T-helper 2 cell treated with Interferon-gamma antibody and Interleukin-4, amounts not matched to agents 5 μg/mL and 100 μg/mL, for 36 hours (primary cell): ENCODE results near the gene CNTN4.

ENCODE experiments used
- DNase-seq: peaks from one replicate; pipeline ENCODE4 v3.0.0; 2021; ENCODE audit warnings: low spot score
- H3K27ac Mint-ChIP-seq: one replicate; pipeline ENCODE4 v1.8.0; 2021; ENCODE audit warnings: mild to moderate bottlenecking, mixed read lengths
- H3K27me3 Mint-ChIP-seq: one replicate; pipeline ENCODE4 v1.8.0; 2021; ENCODE audit warnings: low read depth, mixed read lengths
- H3K36me3 Mint-ChIP-seq: one replicate; pipeline ENCODE4 v1.8.0; 2021; ENCODE audit warnings: low read depth, mixed read lengths
- H3K4me1 Mint-ChIP-seq: one replicate; pipeline ENCODE4 v1.8.0; 2021; ENCODE audit warnings: low read depth, mixed read lengths
- H3K4me3 Mint-ChIP-seq: one replicate; pipeline ENCODE4 v1.8.0; 2022; ENCODE audit warnings: mild to moderate bottlenecking, moderate library complexity, mixed read lengths
- H3K9me3 Mint-ChIP-seq: one replicate; pipeline ENCODE4 v1.8.0; 2021; ENCODE audit warnings: mixed read lengths

The CNTN4 gene

GRCh38 chr3:2180634-2181033, 82.0 kb downstream of the CNTN4 start:
- DNase-seq = no peak
- H3K27me3 Mint-ChIP-seq = no peaks in the 10 kb centered on the region
- H3K4me3 Mint-ChIP-seq = no peak overlapping the region
- H3K9me3 Mint-ChIP-seq = peaks cover 4% of the 10 kb centered on the region
- no peak overlapping the region for H3K27ac Mint-ChIP-seq
- H3K36me3 Mint-ChIP-seq = no peaks in the 10 kb centered on the region
- no peaks in the 10 kb centered on the region for H3K4me1 Mint-ChIP-seq

GRCh38 chr3:2198776-2199279, 100.2 kb downstream of the CNTN4 start:
- no peak for DNase-seq
- no peak overlapping the region for H3K27ac Mint-ChIP-seq
- no peaks in the 10 kb centered on the region for H3K27me3 Mint-ChIP-seq
- no peaks in the 10 kb centered on the region for H3K4me1 Mint-ChIP-seq
- H3K36me3 Mint-ChIP-seq = no peaks in the 10 kb centered on the region
- H3K4me3 Mint-ChIP-seq = no peak overlapping the region
- no peaks in the 10 kb centered on the region for H3K9me3 Mint-ChIP-seq

GRCh38 chr3:2204054-2204453, 105.4 kb downstream of the CNTN4 start:
- no peak for DNase-seq
- H3K4me3 Mint-ChIP-seq = no peak overlapping the region
- H3K27ac Mint-ChIP-seq = no peak overlapping the region
- no peaks in the 10 kb centered on the region for H3K9me3 Mint-ChIP-seq
- H3K36me3 Mint-ChIP-seq = no peaks in the 10 kb centered on the region
- no peaks in the 10 kb centered on the region for H3K4me1 Mint-ChIP-seq
- H3K27me3 Mint-ChIP-seq = no peaks in the 10 kb centered on the region

GRCh38 chr3:2205692-2206091, 107.0 kb downstream of the CNTN4 start:
- no peak overlapping the region for H3K27ac Mint-ChIP-seq
- no peak overlapping the region for H3K4me3 Mint-ChIP-seq
- DNase-seq = no peak
- no peaks in the 10 kb centered on the region for H3K27me3 Mint-ChIP-seq
- H3K9me3 Mint-ChIP-seq = no peaks in the 10 kb centered on the region
- no peaks in the 10 kb centered on the region for H3K36me3 Mint-ChIP-seq
- H3K4me1 Mint-ChIP-seq = no peaks in the 10 kb centered on the region

GRCh38 chr3:2206536-2206935, 107.9 kb downstream of the CNTN4 start:
- Mint-ChIP-seq H3K4me1 (no peaks in the 10 kb centered on the region), H3K36me3 (no peaks in the 10 kb centered on the region), H3K9me3 (no peaks in the 10 kb centered on the region), H3K27me3 (no peaks in the 10 kb centered on the region), H3K27ac (no peak overlapping the region), H3K4me3 (no peak overlapping the region)
- no peak for DNase-seq

- Mint-ChIP-seq H3K36me3 (no peaks in the 10 kb centered on the region), H3K9me3 (no peaks in the 10 kb centered on the region), H3K4me3 (no peak overlapping the region), H3K27me3 (no peaks in the 10 kb centered on the region), H3K27ac (no peak overlapping the region), H3K4me1 (no peaks in the 10 kb centered on the region)
- no peak for DNase-seq
Measured at GRCh38 chr3:2211568-2211967, 112.9 kb downstream of the CNTN4 start.

GRCh38 chr3:2212206-2212605, 113.5 kb downstream of the CNTN4 start:
- no peak overlapping the region for H3K4me3 Mint-ChIP-seq
- no peaks in the 10 kb centered on the region for H3K27me3 Mint-ChIP-seq
- H3K36me3 Mint-ChIP-seq = no peaks in the 10 kb centered on the region
- H3K4me1 Mint-ChIP-seq = no peaks in the 10 kb centered on the region
- no peak overlapping the region for H3K27ac Mint-ChIP-seq
- DNase-seq = no peak
- no peaks in the 10 kb centered on the region for H3K9me3 Mint-ChIP-seq

- Mint-ChIP-seq H3K9me3 (no peaks in the 10 kb centered on the region), H3K4me1 (no peaks in the 10 kb centered on the region), H3K27ac (no peak overlapping the region)
Measured at GRCh38 chr3:2218375-2218774, 119.7 kb downstream of the CNTN4 start.

GRCh38 chr3:2218816-2219215, 120.2 kb downstream of the CNTN4 start:
- peaks cover 3% of the 10 kb centered on the region for H3K9me3 Mint-ChIP-seq
- no peak overlapping the region for H3K27ac Mint-ChIP-seq
- no peak overlapping the region for H3K4me3 Mint-ChIP-seq
- no peaks in the 10 kb centered on the region for H3K36me3 Mint-ChIP-seq
- no peaks in the 10 kb centered on the region for H3K27me3 Mint-ChIP-seq
- DNase-seq = no peak
- H3K4me1 Mint-ChIP-seq = no peaks in the 10 kb centered on the region

More at GRCh38 chr3:2218375-2218774, 119.7 kb downstream of the CNTN4 start:
- Mint-ChIP-seq H3K27me3 (no peaks in the 10 kb centered on the region), H3K4me3 (no peak overlapping the region), H3K36me3 (no peaks in the 10 kb centered on the region)
- no peak for DNase-seq

- H3K9me3 Mint-ChIP-seq = no peaks in the 10 kb centered on the region
- no peak overlapping the region for H3K27ac Mint-ChIP-seq
- no peak for DNase-seq
- H3K4me1 Mint-ChIP-seq = no peaks in the 10 kb centered on the region
- H3K36me3 Mint-ChIP-seq = no peaks in the 10 kb centered on the region
- H3K27me3 Mint-ChIP-seq = no peaks in the 10 kb centered on the region
- no peak overlapping the region for H3K4me3 Mint-ChIP-seq
Measured at GRCh38 chr3:2236203-2236602, 137.5 kb downstream of the CNTN4 start.

- DNase-seq = no peak
- Mint-ChIP-seq H3K36me3 (no peaks in the 10 kb centered on the region), H3K4me1 (no peaks in the 10 kb centered on the region), H3K4me3 (no peak overlapping the region), H3K9me3 (no peaks in the 10 kb centered on the region), H3K27ac (no peak overlapping the region), H3K27me3 (no peaks in the 10 kb centered on the region)
Measured at GRCh38 chr3:2244137-2244536, 145.5 kb downstream of the CNTN4 start.

GRCh38 chr3:2246873-2247648, 148.4 kb downstream of the CNTN4 start:
- H3K36me3 Mint-ChIP-seq = no peaks in the 10 kb centered on the region
- H3K4me1 Mint-ChIP-seq = no peaks in the 10 kb centered on the region
- H3K9me3 Mint-ChIP-seq = no peaks in the 10 kb centered on the region
- no peaks in the 10 kb centered on the region for H3K27me3 Mint-ChIP-seq
- no peak for DNase-seq
- no peak overlapping the region for H3K4me3 Mint-ChIP-seq
- H3K27ac Mint-ChIP-seq = no peak overlapping the region

GRCh38 chr3:2247831-2248230, 149.2 kb downstream of the CNTN4 start:
- Mint-ChIP-seq H3K36me3 (no peaks in the 10 kb centered on the region), H3K27ac (no peak overlapping the region), H3K9me3 (no peaks in the 10 kb centered on the region), H3K4me1 (no peaks in the 10 kb centered on the region), H3K4me3 (no peak overlapping the region), H3K27me3 (no peaks in the 10 kb centered on the region)
- no peak for DNase-seq

GRCh38 chr3:2250783-2251182, 152.1 kb downstream of the CNTN4 start:
- no peaks in the 10 kb centered on the region for H3K27me3 Mint-ChIP-seq
- H3K36me3 Mint-ChIP-seq = no peaks in the 10 kb centered on the region
- DNase-seq = no peak
- H3K4me3 Mint-ChIP-seq = no peak overlapping the region
- no peaks in the 10 kb centered on the region for H3K4me1 Mint-ChIP-seq
- H3K27ac Mint-ChIP-seq = no peak overlapping the region
- H3K9me3 Mint-ChIP-seq = peaks cover 3% of the 10 kb centered on the region

- H3K4me1 Mint-ChIP-seq = no peaks in the 10 kb centered on the region
- H3K36me3 Mint-ChIP-seq = no peaks in the 10 kb centered on the region
- no peaks in the 10 kb centered on the region for H3K27me3 Mint-ChIP-seq
- no peak overlapping the region for H3K27ac Mint-ChIP-seq
- no peak for DNase-seq
- H3K4me3 Mint-ChIP-seq = no peak overlapping the region
- H3K9me3 Mint-ChIP-seq = peaks cover 12% of the 10 kb centered on the region
Measured at GRCh38 chr3:2261747-2262146, 163.1 kb downstream of the CNTN4 start.
